HUES6 (cell line): ENCODE results near the gene NUP214.

ENCODE experiments used
- H3K27ac ChIP-seq: 2 replicates; pipeline ENCODE4 v1.7.0; 2013; ENCODE audit warnings: low read depth, mild to moderate bottlenecking, low read length, inconsistent platforms
- H3K27me3 ChIP-seq: 2 replicates; pipeline ENCODE4 v1.6.1; 2013; ENCODE audit warnings: low read length; ENCODE audit not compliant: control insufficient read depth, insufficient read depth
- H3K36me3 ChIP-seq: 2 replicates; pipeline ENCODE4 v1.6.1; 2013; ENCODE audit warnings: low read length; ENCODE audit not compliant: control insufficient read depth, insufficient read depth
- H3K4me1 ChIP-seq: 2 replicates; pipeline ENCODE4 v1.6.1; 2013; ENCODE audit warnings: low read length; ENCODE audit not compliant: control insufficient read depth, insufficient read depth
- H3K4me3 ChIP-seq: 2 replicates; pipeline ENCODE4 v1.5.1; 2013; ENCODE audit warnings: low read depth, low read length
- H3K9ac ChIP-seq: one replicate; pipeline ENCODE4 v1.6.1; 2013; ENCODE audit warnings: mild to moderate bottlenecking, low read length
- H3K9me3 ChIP-seq: 2 replicates; pipeline ENCODE4 v1.6.1; 2013; ENCODE audit warnings: low read depth, low read length; ENCODE audit not compliant: control insufficient read depth, insufficient read depth

Gene NUP214

GRCh38 chr9:131090025-131090787 lies 35.2 kb upstream of the NUP214 start:
- Histone ChIP-seq H3K4me1 (no peaks in the 10 kb centered on the region; the same call in 1 of the 2 replicates), H3K9ac (no peak overlapping the region), H3K4me3 (no peak overlapping the region), H3K9me3 (no peaks in the 10 kb centered on the region), H3K27ac (no peak overlapping the region), H3K36me3 (peaks cover 23% of the 10 kb centered on the region), H3K27me3 (no peaks in the 10 kb centered on the region)

- Histone ChIP-seq H3K9ac (no peak overlapping the region), H3K36me3 (peaks cover 17% of the 10 kb centered on the region), H3K4me3 (no peak overlapping the region), H3K27me3 (0 out of 2 replicates have a peak, but pooled peaks cover 5% of the 10 kb centered on the region), H3K27ac (no peak overlapping the region), H3K9me3 (no peaks in the 10 kb centered on the region), H3K4me1 (peaks cover 4% of the 10 kb centered on the region)
Measured at GRCh38 chr9:131091352-131091992, 33.9 kb upstream of the NUP214 start.

GRCh38 chr9:131092030-131092429 lies 33.4 kb upstream of the NUP214 start:
- no peak overlapping the region for H3K4me3 ChIP-seq
- peaks cover 17% of the 10 kb centered on the region for H3K36me3 ChIP-seq
- H3K27ac ChIP-seq, result no peak overlapping the region
- H3K27me3 ChIP-seq, result 0 out of 2 replicates have a peak, but pooled peaks cover 5% of the 10 kb centered on the region
- H3K4me1 ChIP-seq, result peaks cover 5% of the 10 kb centered on the region
- H3K9me3 ChIP-seq, result no peaks in the 10 kb centered on the region
- no peak overlapping the region for H3K9ac ChIP-seq

GRCh38 chr9:131092548-131093440 lies 32.6 kb upstream of the NUP214 start:
- Histone ChIP-seq H3K9ac (no peak overlapping the region), H3K4me3 (no peak overlapping the region), H3K4me1 (peaks cover 12% of the 10 kb centered on the region), H3K9me3 (no peaks in the 10 kb centered on the region), H3K36me3 (peaks cover 12% of the 10 kb centered on the region), H3K27ac (no peak overlapping the region), H3K27me3 (0 out of 2 replicates have a peak, but pooled peaks cover 5% of the 10 kb centered on the region)

GRCh38 chr9:131094015-131094414 lies 31.4 kb upstream of the NUP214 start:
- H3K4me3 ChIP-seq, result no peak overlapping the region
- no peak overlapping the region for H3K9ac ChIP-seq
- H3K36me3 ChIP-seq, result peaks cover 8% of the 10 kb centered on the region
- 0 out of 2 replicates have a peak, but pooled peaks cover 5% of the 10 kb centered on the region for H3K27me3 ChIP-seq
- H3K9me3 ChIP-seq, result no peaks in the 10 kb centered on the region
- no peak overlapping the region for H3K27ac ChIP-seq
- H3K4me1 ChIP-seq, result peaks cover 25% of the 10 kb centered on the region

- no peak overlapping the region for H3K27ac ChIP-seq
- peaks cover 10% of the 10 kb centered on the region for H3K36me3 ChIP-seq
- peaks cover 29% of the 10 kb centered on the region for H3K4me1 ChIP-seq
- H3K4me3 ChIP-seq, result no peak overlapping the region
- H3K27me3 ChIP-seq, result 0 out of 2 replicates have a peak, but pooled peaks cover 5% of the 10 kb centered on the region
- H3K9ac ChIP-seq, result no peak overlapping the region
- no peaks in the 10 kb centered on the region for H3K9me3 ChIP-seq
Measured at GRCh38 chr9:131094622-131095021, 30.8 kb upstream of the NUP214 start.

GRCh38 chr9:131095666-131096268 lies 29.6 kb upstream of the NUP214 start:
- no peaks in the 10 kb centered on the region for H3K9me3 ChIP-seq
- peak overlapping the region; percentile 57 for H3K4me3 ChIP-seq
- H3K9ac ChIP-seq, result no peak overlapping the region
- H3K36me3 ChIP-seq, result peaks cover 10% of the 10 kb centered on the region
- H3K4me1 ChIP-seq, result peaks cover 38% of the 10 kb centered on the region
- H3K27ac ChIP-seq, result no peak overlapping the region
- H3K27me3 ChIP-seq, result 0 out of 2 replicates have a peak, but pooled peaks cover 5% of the 10 kb centered on the region

- Histone ChIP-seq H3K4me3 (peak within 1 kb of the TSS; percentile 92), H3K36me3 (peaks cover 13% of the 10 kb centered on the region), H3K9ac (peak within 1 kb of the TSS; percentile 91), H3K27ac (peak within 1 kb of the TSS; percentile 83), H3K9me3 (no peaks in the 10 kb centered on the region), H3K4me1 (peaks cover 38% of the 10 kb centered on the region), H3K27me3 (0 out of 2 replicates have a peak, but pooled peaks cover 5% of the 10 kb centered on the region)
Measured at GRCh38 chr9:131096269-131097125, 28.9 kb upstream of the NUP214 start, which contains the start of gene AIF1L. TSS of gene AIF1L (plus strand) at chr9:131096531. CDS start at chr9:131096630, 99 bp downstream.

GRCh38 chr9:131097126-131097947 lies 28.0 kb upstream of the NUP214 start:
- H3K9me3 ChIP-seq, result no peaks in the 10 kb centered on the region
- H3K4me1 ChIP-seq, result peaks cover 38% of the 10 kb centered on the region
- peak overlapping the region; percentile 92 for H3K4me3 ChIP-seq
- 0 out of 2 replicates have a peak, but pooled peaks cover 5% of the 10 kb centered on the region for H3K27me3 ChIP-seq
- H3K27ac ChIP-seq, result peak overlapping the region; percentile 83; the same call in 1 of the 2 replicates
- peaks cover 7% of the 10 kb centered on the region; the same call in 1 of the 2 replicates for H3K36me3 ChIP-seq
- H3K9ac ChIP-seq, result peak overlapping the region; percentile 91
